Activated gamma-delta T cell treated with anti-CD3 and anti-CD28 coated beads, Interleukin-2, amount 50 U/mL, for 16 hours (primary cell): Measurements from ENCODE around the gene TNFRSF21.
"Not testable (repeated sequence)": the region's sequence is repeated elsewhere in the genome, so short reads cannot be mapped to it uniquely, and the experiment has no call there.

Experiments used
- DNase-seq: peaks from one replicate; pipeline ENCODE4 v3.0.0-alpha.2; 2020; ENCODE audit warnings: low read depth

TNFRSF21 gene

GRCh38 chr6:47323321-47323720 lies 13.6 kb upstream of the TNFRSF21 start:
- DNase-seq = no peak

GRCh38 chr6:47321577-47321976 lies 11.9 kb upstream of the TNFRSF21 start:
- DNase-seq = no peak

- DNase-seq = no peak
Observed at GRCh38 chr6:47319867-47320266, 10.2 kb upstream of the TNFRSF21 start.

- no peak for DNase-seq
Observed at GRCh38 chr6:47319382-47319781, 9.7 kb upstream of the TNFRSF21 start.

GRCh38 chr6:47318236-47318989 lies 8.7 kb upstream of the TNFRSF21 start:
- no peak for DNase-seq

- not testable (repeated sequence) for DNase-seq
Observed at GRCh38 chr6:47315181-47315580, 5.5 kb upstream of the TNFRSF21 start.

- no peak for DNase-seq
Observed at GRCh38 chr6:47310131-47310480, 401 bp upstream of the TNFRSF21 start.

GRCh38 chr6:47308552-47309290 lies 984 bp downstream of the TNFRSF21 start:
- DNase-seq = no peak

- no peak for DNase-seq
Observed at GRCh38 chr6:47308198-47308517, 1.5 kb downstream of the TNFRSF21 start.

- DNase-seq = no peak
Observed at GRCh38 chr6:47307362-47308197, 2.1 kb downstream of the TNFRSF21 start.

GRCh38 chr6:47306887-47307286 lies 2.8 kb downstream of the TNFRSF21 start:
- DNase-seq = no peak

GRCh38 chr6:47303861-47304260 lies 5.8 kb downstream of the TNFRSF21 start:
- DNase-seq = no peak

- no peak for DNase-seq
Observed at GRCh38 chr6:47303342-47303741, 6.4 kb downstream of the TNFRSF21 start.

- no peak for DNase-seq
Observed at GRCh38 chr6:47302043-47302442, 7.7 kb downstream of the TNFRSF21 start.

GRCh38 chr6:47301441-47301840 lies 8.3 kb downstream of the TNFRSF21 start:
- DNase-seq = no peak

- DNase-seq = no peak
Observed at GRCh38 chr6:47300417-47300816, 9.3 kb downstream of the TNFRSF21 start.

GRCh38 chr6:47299965-47300364 lies 9.7 kb downstream of the TNFRSF21 start:
- DNase-seq = no peak

GRCh38 chr6:47298475-47298874 lies 11.2 kb downstream of the TNFRSF21 start:
- no peak for DNase-seq

- DNase-seq = no peak
Observed at GRCh38 chr6:47294990-47295389, 14.7 kb downstream of the TNFRSF21 start.

- DNase-seq = no peak
Observed at GRCh38 chr6:47292944-47293343, 16.8 kb downstream of the TNFRSF21 start.

- no peak for DNase-seq
Observed at GRCh38 chr6:47292027-47292426, 17.7 kb downstream of the TNFRSF21 start.

- no peak for DNase-seq
Observed at GRCh38 chr6:47290124-47290834, 19.4 kb downstream of the TNFRSF21 start.
